GM12874 (cell line): Measurements from ENCODE around the gene OSBP2.

Source experiments
- CTCF ChIP-seq: IDR thresholded peaks from 2 replicates; pipeline ENCODE4 v1.5.1; 2011; ENCODE audit warnings: low read depth, mild to moderate bottlenecking, control low read depth, low read length, moderate library complexity; ENCODE audit not compliant: insufficient read depth

Gene OSBP2

GRCh38 chr22:30792456-30792855 lies 97.8 kb downstream of the OSBP2 start:
- TF ChIP-seq CTCF, result no peak

- TF ChIP-seq CTCF, result no peak
These were observed 100.4 kb downstream of the OSBP2 start for GRCh38 chr22:30795118-30795517.

DNA sequence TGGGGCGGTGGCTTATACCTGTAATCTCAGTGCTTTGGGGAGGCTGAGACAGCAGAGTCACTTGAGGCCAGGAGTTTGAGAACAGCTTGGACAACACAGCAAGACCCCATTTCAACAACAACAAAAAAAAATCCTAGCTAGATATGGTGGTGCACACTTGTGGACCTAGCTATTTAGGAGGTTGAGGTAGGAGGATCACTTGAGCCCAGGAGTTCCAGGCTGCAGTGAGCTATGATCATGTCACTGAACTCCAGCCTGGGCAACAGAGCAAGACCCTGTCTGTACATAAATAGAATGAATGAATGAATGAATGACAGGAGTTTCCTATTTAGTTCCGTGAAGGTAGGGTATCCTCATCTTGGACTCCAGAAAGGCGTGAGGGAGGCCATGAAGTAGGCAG lies 107.0 kb downstream of the OSBP2 start:
- TF ChIP-seq CTCF, result no peak

GRCh38 chr22:30802202-30803166 lies 107.8 kb downstream of the OSBP2 start:
- TF ChIP-seq CTCF, result no peak

GRCh38 chr22:30803679-30804078 lies 109.0 kb downstream of the OSBP2 start:
- TF ChIP-seq CTCF, result no peak

DNA sequence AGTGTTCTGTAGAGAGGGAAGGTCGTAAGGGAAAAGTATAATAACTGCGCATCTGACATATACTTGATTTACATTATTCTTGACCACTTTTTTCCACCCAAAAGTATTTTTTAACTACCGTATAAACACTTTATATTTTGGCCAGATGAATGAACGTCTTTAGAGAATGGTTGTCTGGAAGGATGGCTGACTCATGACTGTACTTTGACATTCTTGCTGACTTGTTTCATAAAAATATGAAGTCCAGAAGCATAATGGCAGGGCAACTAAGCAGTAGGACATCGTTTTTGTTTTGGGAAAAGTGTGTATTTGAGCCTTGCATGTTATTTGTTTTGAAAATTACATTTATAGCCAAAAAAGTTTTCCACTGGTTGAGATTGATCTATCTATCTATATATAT lies 110.0 kb downstream of the OSBP2 start:
- TF ChIP-seq CTCF, result no peak

DNA sequence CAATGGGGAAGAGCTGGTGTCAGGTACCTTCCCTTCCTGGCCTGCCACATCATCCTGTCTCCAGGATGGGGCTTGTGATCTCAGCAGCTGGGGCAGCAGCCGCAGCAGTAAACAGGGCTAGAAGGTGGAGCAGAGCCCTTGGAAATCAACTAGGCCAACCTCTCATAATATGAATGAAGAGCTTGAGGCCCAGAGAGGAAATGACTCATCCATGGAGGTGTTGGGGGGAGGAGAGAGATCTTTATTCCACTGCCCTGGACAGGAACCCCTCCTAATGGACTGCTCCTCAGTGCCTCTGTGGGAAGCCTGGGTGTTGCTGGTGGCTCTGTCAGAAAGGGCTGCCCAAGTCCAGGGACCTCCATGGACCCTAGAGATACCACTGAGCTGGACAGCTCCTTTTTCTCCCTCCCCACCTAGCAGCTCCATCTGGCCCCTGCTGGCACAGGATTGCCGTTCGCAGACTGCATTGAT lies 111.8 kb downstream of the OSBP2 start:
- no peak for TF ChIP-seq CTCF
